Stimulated activated CD4-positive, alpha-beta T cell treated with anti-CD3 and anti-CD28 coated beads, TNF-alpha, amount 100 ng/mL, for 1 hour (primary cell): Measurements from ENCODE around the gene ARHGAP24.

Source experiments
- DNase-seq, 3 donors: peaks; one replicate each; pipeline ENCODE4 v3.0.0-alpha.2; 2020; ENCODE audit warnings: low read depth in 3 of 3, low spot score in 1 of 3

Gene ARHGAP24

DNA sequence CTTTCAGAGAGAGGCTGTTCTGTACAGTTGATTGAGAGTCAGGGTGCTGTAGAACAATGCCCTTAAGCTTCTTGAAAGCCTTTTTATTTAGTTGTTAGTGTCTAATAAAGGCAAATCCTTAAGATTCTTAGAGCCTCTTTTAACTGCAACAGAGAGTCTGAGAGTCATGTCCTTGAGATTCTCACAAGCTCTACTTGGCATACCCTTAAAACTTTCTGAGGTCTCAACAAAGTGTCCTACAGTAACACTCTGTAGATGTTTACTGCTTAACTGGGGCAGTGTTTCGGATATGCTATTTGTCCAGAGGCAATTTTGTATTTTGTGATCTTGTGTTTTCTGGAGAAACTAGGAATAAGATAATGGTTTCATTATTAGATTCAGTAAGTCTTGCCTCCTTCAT lies 209.7 kb downstream of the ARHGAP24 start:
- DNase-seq, result no peak

- no peak for DNase-seq
Measured at GRCh38 chr4:85686398-85686797, 211.4 kb downstream of the ARHGAP24 start.

DNA sequence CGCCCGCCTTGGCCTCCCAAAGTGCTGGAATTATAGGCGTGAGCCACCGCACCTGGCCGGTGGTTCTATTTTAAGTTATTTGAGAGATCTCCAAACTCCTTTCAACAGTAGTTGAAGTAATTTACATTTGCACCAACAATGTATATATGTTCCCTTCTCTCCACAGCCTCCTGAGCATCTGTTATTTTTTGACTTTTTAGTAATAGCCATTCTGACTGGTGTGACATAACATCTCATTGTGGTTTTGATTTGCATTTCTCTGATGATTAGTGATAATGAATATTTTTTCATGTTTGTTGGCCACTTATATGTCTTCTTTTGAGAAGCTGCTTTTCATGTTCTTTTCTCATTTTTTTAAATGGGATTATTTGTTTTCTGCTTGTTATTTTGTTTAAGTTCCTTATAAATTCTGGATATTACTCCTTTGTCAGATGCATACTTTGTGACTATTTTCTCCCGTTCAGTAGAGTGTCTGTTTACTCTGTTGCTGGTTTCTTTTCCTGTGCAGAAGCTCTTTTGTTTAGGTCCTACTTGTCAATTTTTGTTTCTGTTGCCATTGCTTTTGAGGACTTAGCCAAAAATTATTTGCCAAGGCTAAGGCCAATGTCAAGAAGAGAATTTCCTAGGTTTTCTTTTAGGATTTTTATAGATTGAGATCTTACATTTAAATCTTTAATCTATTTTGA lies 213.2 kb downstream of the ARHGAP24 start:
- no peak for DNase-seq

GRCh38 chr4:85696661-85697060 lies 221.7 kb downstream of the ARHGAP24 start:
- DNase-seq, result no peak

DNA sequence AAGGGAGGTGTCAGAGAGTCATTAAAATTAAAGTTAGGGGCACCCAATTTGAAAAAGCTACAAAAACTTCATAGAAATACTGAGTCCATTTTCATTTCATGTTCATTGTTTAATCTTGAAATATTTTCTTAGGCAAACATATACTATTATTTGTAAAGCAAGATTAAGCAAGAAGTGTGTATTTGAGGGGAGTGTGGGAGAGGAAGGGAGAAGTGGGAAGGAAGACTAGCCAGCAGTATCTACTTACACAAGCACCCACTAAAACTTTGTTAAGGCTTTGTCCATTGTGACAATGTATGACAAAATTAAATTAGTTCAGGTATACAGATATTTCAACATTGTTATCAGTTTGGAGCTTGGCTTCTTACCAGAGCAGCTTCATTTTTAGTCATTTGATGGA lies 222.9 kb downstream of the ARHGAP24 start:
- DNase-seq, result no peak

DNA sequence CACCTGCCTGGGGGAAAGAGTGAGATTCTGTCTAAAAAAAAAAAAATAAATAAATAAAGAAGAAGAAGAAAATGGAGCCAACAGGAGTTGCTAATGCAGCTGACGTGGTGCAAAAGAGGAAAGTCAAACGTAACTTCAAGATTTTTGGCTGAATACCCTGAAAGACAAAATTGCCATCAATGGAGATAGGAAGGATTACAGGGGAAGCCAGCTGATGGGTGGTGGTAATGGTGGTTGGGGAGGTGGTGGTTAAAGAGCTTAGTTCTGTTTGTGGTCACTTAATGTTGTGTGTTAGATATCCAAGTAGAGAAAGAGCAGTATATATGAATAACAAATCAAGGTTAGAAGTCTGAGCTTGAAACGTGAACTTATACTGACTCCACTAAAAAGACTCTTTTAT lies 225.4 kb downstream of the ARHGAP24 start:
- DNase-seq, result no peak

DNA sequence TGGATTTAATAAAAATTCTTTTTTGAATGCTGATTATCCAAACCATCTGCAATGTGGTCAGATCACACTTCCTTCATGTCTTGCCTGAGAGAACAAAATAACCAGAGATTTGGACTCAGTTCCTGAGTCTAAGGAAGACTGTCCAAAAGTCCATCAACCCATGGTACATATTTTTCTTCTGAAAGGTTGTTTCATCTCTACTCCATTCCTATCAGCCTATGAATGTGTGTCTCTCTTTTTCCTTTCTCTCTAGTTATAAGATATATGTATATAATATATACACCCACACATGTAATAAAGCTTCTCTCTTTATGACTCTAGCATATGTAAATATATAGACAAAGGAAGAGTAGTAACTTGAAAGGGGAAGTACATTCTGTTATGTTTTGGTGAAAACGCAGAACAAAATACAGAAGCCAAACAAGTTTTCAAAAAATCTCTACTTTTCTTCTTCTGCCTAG lies 226.9 kb downstream of the ARHGAP24 start:
- DNase-seq, result no peak

GRCh38 chr4:85703096-85703495 lies 228.1 kb downstream of the ARHGAP24 start:
- DNase-seq, result no peak

- no peak for DNase-seq
Measured at GRCh38 chr4:85707611-85708010, 232.7 kb downstream of the ARHGAP24 start.

DNA sequence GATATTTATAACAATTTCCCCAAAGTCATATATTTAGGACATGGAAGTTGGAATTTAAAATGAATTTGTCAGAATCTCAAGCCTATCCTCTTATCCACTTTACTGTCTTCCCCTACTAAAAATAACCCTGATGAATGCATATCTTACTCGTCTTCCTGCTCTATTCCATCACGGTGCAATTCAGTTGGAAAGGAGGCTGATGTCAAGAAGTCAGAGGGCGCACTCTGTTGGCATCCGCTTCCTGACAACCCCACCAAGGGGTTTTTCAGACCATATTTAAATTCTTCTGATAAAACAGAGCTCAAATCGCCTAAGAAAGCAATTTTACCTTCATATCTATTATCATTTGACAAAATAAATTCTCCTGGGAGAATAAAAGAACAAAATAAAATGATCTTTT lies 233.5 kb downstream of the ARHGAP24 start:
- no peak for DNase-seq

GRCh38 chr4:85713005-85713404 lies 238.1 kb downstream of the ARHGAP24 start:
- DNase-seq, result no peak

GRCh38 chr4:85715991-85716737 lies 241.2 kb downstream of the ARHGAP24 start:
- DNase-seq, result no peak

DNA sequence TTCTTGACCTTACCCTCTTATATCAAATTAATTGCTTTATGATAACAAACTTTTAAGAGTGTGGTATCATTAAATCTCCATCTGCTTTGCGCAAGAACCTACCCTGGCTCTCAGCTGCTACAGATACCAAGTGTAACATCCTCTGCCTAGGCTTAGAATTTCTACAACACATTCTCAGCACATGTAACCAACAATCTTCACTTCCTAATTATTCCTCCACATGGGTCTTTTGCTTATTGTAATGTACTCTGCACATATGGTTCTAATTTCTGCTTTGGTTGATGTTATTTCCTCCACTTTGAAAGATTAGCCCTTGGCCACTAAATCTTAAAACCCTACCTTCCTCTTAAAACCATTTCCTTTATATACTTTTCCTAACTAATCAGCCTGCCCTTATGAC lies 242.4 kb downstream of the ARHGAP24 start:
- no peak for DNase-seq

- no peak for DNase-seq
Measured at GRCh38 chr4:85717847-85718246, 242.9 kb downstream of the ARHGAP24 start.

- no peak for DNase-seq
Measured at GRCh38 chr4:85720735-85721134, 245.8 kb downstream of the ARHGAP24 start.

- no peak for DNase-seq
Measured at GRCh38 chr4:85722401-85722800, 247.5 kb downstream of the ARHGAP24 start.

DNA sequence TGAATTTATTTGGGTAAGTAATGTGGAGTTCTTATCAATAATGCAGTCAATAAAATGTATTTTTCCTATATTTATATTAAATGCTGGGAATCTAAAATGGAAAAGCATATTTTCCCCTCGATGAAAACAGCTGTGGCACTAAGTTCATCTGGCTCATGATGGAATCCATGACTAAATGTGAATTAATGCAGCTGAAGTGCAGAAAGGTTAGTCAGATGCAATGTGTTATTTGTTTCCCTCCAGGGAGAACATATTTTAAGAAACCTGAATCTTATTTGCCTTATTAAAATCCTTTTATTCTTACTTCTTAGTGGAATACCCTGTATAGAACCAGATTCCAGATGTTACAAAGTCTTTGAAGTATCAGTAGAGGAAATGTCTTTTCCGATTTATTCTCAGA lies 247.9 kb downstream of the ARHGAP24 start:
- DNase-seq, result no peak

GRCh38 chr4:85724791-85725563 lies 250.0 kb downstream of the ARHGAP24 start:
- no peak for DNase-seq

DNA sequence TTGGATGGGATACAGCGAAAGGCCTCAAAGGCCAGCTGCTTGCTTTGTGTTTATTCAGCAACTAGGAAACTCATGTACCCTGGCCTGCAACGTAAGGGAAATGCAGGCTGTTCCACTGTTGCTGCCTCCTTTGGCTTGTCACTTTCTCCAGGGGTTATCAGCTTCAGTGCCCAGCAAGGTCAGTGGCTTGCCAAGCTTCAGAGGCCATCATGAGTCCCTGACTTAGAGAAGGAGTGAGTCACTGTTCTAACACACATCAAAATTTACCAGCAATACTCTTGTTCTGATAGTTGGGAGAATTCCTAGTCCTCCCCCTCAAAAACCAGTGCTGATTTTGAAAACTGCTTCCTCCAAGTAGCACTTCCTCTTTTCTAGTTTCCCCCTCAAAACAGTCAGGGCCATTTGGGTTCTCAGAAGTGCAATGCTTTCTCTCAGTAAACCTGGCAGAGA lies 250.8 kb downstream of the ARHGAP24 start:
- no peak for DNase-seq

GRCh38 chr4:85726555-85726954 lies 251.6 kb downstream of the ARHGAP24 start:
- DNase-seq, result no peak

DNA sequence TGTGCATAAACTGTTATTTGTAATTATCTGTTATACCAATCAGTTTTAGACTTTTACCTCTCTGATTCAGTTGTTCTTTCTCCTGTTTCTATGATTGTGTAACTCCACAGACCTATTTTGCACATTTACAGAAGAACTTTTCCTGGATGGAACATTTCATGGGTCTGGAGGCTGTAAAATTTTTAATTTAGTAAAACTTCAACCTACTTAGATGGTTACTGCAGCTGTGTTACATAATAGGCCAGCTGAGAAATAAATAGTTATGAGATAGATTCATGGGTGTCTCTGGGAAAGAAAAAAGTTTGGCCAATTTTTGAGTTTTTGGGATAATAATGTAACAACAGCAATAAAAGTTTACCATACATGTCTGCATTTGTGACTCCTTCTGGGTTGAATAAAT lies 253.5 kb downstream of the ARHGAP24 start:
- DNase-seq, result no peak

- no peak for DNase-seq
Measured at GRCh38 chr4:85732124-85732523, 257.2 kb downstream of the ARHGAP24 start.
